GM12891 (cell line): ENCODE data around the gene SEC62.

Experiments used
- PAX5 ChIP-seq: IDR thresholded peaks from 2 replicates; pipeline ENCODE4 v1.6.1; 2011; ENCODE audit warnings: low read length, moderate library complexity, mild to moderate bottlenecking; ENCODE audit not compliant: insufficient read depth, severe bottlenecking
- POLR2A ChIP-seq: IDR thresholded peaks from 2 replicates; pipeline ENCODE4 v1.6.1; 2011; ENCODE audit warnings: low read depth, low read length, control low read depth
- POLR2AphosphoS5 ChIP-seq: IDR thresholded peaks from 2 replicates; pipeline ENCODE4 v1.6.1; 2011; ENCODE audit warnings: low read depth, low read length, control low read depth
- POU2F2 ChIP-seq: IDR thresholded peaks from 2 replicates; pipeline ENCODE4 v1.6.1; 2011; ENCODE audit warnings: low read depth, mild to moderate bottlenecking, control low read depth, low read length, moderate library complexity
- SPI1 ChIP-seq: IDR thresholded peaks from 2 replicates; pipeline ENCODE4 v1.6.1; 2011; ENCODE audit warnings: low read depth, low read length, control low read depth
- TAF1 ChIP-seq: IDR thresholded peaks from 2 replicates; pipeline ENCODE4 v1.6.1; 2011; ENCODE audit warnings: low read depth, low read length, control low read depth

DNA sequence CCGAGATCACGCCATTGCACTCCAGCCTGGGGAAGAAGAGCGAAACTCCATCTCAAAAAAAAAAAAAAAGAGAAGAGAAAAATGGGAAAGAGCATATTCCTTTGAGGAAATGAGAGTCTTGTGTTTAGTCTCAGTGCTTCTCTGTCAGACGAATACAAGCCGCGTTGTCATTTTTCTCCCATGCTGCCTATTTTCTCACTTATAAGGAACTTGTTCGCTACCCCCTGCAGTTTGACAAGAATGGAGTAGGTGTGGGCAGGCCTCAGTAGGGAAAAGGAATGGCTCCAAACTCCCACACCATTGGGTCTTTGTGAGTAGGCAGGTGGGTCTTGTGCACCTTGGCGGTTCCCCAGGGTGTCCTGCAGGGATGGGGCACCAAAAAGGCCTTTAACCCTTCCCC lies 77.7 kb downstream of the SEC62 start:
- TF ChIP-seq POLR2A = no peak
- no peak for TF ChIP-seq TAF1
- TF ChIP-seq POLR2AphosphoS5 = no peak
- TF ChIP-seq POU2F2 = no peak
- no peak for TF ChIP-seq SPI1
- no peak for TF ChIP-seq PAX5
